HFFc6 (cell line): ENCODE data around the gene WIF1. TPM values are rescaled to one million over a fixed set of nuclear protein-coding genes. Genes with fewer than 3 reads are reported as not detected.

ENCODE experiments used
- DNase-seq: peaks from one replicate; pipeline ENCODE4 v3.0.0-alpha.2; 2018
- H3K27ac Mint-ChIP-seq: 2 replicates; pipeline ENCODE4 v1.8.0; 2020; ENCODE audit warnings: mild to moderate bottlenecking, mixed read lengths
- H3K27me3 Mint-ChIP-seq: 2 replicates; pipeline ENCODE4 v1.8.0; 2021; ENCODE audit warnings: mild to moderate bottlenecking, moderate library complexity, mixed read lengths; ENCODE audit not compliant: insufficient read depth
- H3K36me3 Mint-ChIP-seq: 2 replicates; pipeline ENCODE4 v1.8.0; 2021; ENCODE audit warnings: low read depth, mixed read lengths
- H3K4me1 Mint-ChIP-seq: 2 replicates; pipeline ENCODE4 v1.8.0; 2020; ENCODE audit warnings: low read depth, mixed read lengths
- H3K4me3 Mint-ChIP-seq: 2 replicates; pipeline ENCODE4 v1.8.0; 2020; ENCODE audit warnings: mild to moderate bottlenecking, moderate library complexity, mixed read lengths
- H3K9me3 Mint-ChIP-seq: 2 replicates; pipeline ENCODE4 v1.8.0; 2020; ENCODE audit warnings: mild to moderate bottlenecking, mixed read lengths
- CTCF ChIP-seq: fragments of 200-600 bp; sonication (generic); IDR thresholded peaks from 2 replicates; pipeline ENCODE4 v1.5.0; 2021; ENCODE audit warnings: antibody characterized with exemption, mild to moderate bottlenecking
- total RNA-seq, 6 experiments: library from RNA; stranded (reverse); fragmentation: NEBNext Ultra II Directional; extraction: Animal tissue kit (Norgen Biotek cat#: 25700); gene quantifications; 2 replicates in 1 of 6; 3 replicates in 5 of 6; pipeline ENCODE4 v1.2.3, GENCODE V29; 2021

The WIF1 gene
- total RNA-seq, 6 experiments from 2014 or later = not detected

- TF ChIP-seq CTCF = no peak
- no peaks in the 10 kb centered on the region for H3K4me1 Mint-ChIP-seq
- peaks cover 7% of the 10 kb centered on the region for H3K27me3 Mint-ChIP-seq
- DNase-seq = no peak
- H3K9me3 Mint-ChIP-seq = no peaks in the 10 kb centered on the region
- H3K27ac Mint-ChIP-seq = no peak overlapping the region
- no peaks in the 10 kb centered on the region for H3K36me3 Mint-ChIP-seq
- no peak overlapping the region for H3K4me3 Mint-ChIP-seq
These were observed 37.5 kb downstream of the WIF1 start for GRCh38 chr12:65083581-65083980.

GRCh38 chr12:65082406-65082805 is 38.7 kb downstream of the WIF1 start:
- Mint-ChIP-seq H3K27me3 (peaks cover 11% of the 10 kb centered on the region), H3K9me3 (no peaks in the 10 kb centered on the region), H3K4me3 (no peak overlapping the region), H3K36me3 (no peaks in the 10 kb centered on the region), H3K4me1 (no peaks in the 10 kb centered on the region), H3K27ac (no peak overlapping the region)
- TF ChIP-seq CTCF = no peak
- DNase-seq = no peak

- TF ChIP-seq CTCF = no peak
- Mint-ChIP-seq H3K36me3 (no peaks in the 10 kb centered on the region), H3K27me3 (peaks cover 14% of the 10 kb centered on the region), H3K27ac (no peak overlapping the region), H3K4me1 (no peaks in the 10 kb centered on the region), H3K4me3 (no peak overlapping the region), H3K9me3 (no peaks in the 10 kb centered on the region)
- DNase-seq = no peak
These were observed 39.6 kb downstream of the WIF1 start for GRCh38 chr12:65081496-65081895.

- peaks cover 8% of the 10 kb centered on the region for H3K27me3 Mint-ChIP-seq
- H3K36me3 Mint-ChIP-seq = no peaks in the 10 kb centered on the region
- no peak overlapping the region for H3K27ac Mint-ChIP-seq
- no peak for DNase-seq
- no peak overlapping the region for H3K4me3 Mint-ChIP-seq
- H3K4me1 Mint-ChIP-seq = no peaks in the 10 kb centered on the region
- peak; percentile 21 for TF ChIP-seq CTCF
- no peaks in the 10 kb centered on the region for H3K9me3 Mint-ChIP-seq
These were observed 46.2 kb downstream of the WIF1 start for GRCh38 chr12:65074932-65075331.

- H3K9me3 Mint-ChIP-seq = no peaks in the 10 kb centered on the region
These were observed 51.8 kb downstream of the WIF1 start for GRCh38 chr12:65069336-65069735.

More at GRCh38 chr12:65069336-65069735, 51.8 kb downstream of the WIF1 start:
- H3K27ac Mint-ChIP-seq = no peak overlapping the region
- DNase-seq = no peak
- no peaks in the 10 kb centered on the region for H3K4me1 Mint-ChIP-seq
- TF ChIP-seq CTCF = no peak
- no peaks in the 10 kb centered on the region for H3K36me3 Mint-ChIP-seq
- H3K27me3 Mint-ChIP-seq = peaks cover 7% of the 10 kb centered on the region
- H3K4me3 Mint-ChIP-seq = no peak overlapping the region
